HS-5 (cell line): ENCODE data around the gene PLCB1.

Source experiments
- DNase-seq: peaks from one replicate; pipeline ENCODE4 v3.0.0-alpha.2; 2012; ENCODE audit warnings: low read depth

The PLCB1 gene

DNA sequence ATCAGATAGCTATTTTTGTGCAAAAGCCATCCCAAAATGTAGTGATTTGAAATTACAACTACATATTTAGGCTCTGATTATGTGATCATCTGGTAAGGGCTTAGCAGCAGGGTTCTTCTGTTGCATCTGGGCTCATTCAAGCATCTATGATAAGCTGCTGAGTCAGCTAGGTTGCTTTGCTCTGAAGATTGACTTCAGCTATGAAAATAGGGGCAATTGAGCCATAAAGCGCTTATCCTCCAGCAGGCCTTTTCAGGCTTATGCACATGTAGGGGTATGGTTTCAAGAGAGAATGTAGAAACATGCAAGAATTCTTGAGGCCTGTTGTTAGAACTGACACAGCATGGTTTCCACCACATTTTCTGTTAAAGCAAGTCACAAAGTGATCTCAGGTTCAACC, 114.1 kb downstream of the PLCB1 start:
- no peak for DNase-seq

DNA sequence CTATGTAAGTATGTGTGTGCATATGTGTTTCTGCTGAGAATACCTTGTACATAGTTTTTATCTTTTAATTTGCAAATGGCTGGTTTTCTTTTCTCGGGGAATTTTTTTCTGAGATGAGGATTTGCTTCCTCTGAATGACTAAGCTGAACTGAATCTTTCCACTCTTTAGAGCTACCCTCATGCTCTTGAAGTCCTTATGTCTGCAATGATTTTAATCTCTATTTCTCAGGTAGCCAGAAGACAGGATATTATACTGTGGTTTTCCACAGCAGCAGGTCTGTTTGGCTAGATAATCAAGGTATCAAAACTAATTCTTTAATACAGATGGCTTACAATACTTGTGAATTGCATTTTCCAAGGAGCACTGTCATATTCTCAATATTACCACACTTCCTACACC, 114.7 kb downstream of the PLCB1 start:
- DNase-seq, result no peak

DNA sequence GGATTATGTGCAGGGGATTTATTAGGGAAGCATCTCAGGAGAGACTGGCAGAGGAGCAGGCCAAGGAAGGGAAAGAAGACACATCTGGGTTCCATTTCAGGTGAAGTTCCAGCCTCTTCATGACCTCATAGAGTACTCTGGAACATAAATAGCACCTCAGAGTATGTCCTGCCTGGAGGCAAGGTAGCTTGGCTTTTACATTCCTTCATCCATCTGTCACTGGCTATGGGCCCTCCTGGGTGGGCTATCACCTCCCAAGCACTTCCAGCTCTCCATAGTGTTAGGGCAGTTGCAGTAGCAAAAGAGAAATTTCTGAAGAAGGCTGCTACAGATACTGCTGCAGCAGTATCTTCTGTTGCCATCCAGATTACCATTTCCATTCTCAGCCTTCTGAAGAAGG, 116.0 kb downstream of the PLCB1 start:
- DNase-seq, result no peak

DNA sequence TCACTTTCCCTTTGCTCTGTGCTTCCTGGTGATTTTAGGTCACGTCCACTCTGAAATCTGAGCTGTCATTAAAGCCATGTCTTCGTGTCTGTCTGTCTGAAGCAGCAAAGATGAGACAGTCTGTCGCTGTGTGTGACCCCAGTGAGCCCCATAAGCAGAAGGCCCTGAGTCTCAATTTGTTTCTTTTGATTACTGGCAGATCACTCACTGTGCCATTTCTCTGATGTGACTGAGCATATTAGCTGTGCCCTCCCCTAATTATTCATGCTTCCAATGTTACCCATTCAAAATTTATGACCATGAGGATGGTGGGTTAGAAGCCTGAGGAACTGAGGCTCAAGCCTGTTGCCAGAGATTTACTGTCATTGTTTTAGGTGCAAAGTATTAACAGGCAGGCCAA, 117.6 kb downstream of the PLCB1 start:
- no peak for DNase-seq

DNA sequence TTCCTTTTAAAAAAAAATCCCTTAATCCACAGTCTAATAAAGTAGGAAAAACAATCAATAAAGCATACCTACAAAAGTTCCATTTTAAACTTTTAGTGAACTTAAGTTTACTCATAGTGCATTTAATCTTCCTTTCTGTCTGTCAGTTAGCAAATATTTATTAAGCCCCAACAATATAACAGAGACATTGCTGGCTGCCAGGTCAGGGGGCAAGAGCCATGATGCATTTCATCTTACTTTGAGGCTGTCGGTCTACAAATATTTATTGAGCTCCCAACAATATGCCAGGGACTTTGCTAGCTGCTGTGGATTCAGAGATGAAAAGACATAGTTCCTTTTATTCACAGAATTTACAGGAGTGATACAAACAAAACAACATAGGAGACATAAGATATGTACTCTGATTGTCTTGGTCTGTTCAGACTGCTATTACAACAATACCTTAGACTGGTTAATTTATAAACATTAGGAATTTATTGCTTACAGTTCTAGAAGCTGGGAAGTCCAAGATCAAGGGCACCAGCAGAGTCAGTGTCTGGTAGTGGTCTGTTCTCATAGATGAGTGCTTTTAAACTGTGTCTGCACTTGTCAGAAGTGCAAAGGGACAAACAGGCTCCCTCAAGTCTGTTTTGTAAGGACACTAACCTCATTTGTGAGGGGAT, 118.6 kb downstream of the PLCB1 start:
- DNase-seq, result no peak

DNA sequence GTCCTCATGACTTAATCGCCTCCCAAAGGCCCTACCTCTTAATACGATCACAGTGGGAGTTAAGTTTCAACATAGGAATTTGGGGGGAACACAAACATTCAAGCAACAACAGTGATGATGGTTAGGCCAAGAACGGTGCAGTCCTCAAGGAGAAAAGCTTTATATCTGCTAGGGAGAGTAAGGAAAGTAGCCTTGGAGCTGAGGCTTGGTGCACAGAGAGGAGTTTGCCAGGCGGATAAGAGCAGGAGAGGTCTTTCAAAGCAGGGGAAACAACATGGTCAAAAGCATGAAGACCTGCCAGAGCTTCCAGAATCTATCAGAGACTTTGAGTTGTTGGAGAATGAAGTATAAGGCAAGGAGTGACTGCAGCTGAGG, 119.1 kb downstream of the PLCB1 start:
- DNase-seq, result no peak

DNA sequence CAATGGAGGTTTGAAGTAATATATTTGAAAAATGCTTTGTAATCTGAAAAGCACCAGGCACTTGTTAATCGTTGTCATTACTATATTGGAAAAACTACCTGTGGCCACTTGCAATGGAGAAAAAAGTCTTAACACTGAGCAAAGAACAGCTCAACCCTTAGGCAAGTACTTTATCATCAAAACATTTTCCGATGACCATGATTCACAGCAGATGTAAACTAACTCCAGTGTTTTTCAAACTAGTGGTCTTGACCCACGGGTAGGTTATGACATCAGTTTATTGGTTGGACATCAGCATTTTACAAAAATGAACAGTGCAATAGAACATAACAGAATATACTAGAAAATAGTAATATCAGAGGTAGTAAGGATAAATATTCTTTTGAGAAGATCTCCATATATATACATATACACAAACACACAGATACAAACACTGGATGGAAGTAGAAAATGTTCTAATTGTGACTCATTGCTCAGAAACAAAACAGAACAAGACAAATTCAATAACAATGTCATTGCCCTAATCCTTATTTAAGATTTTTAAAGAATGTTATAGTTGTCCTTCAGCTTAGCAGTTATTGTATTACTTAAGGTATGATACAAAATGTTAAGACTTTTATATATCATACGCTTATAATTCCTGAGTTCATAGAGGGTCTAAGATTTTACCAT, 123.0 kb downstream of the PLCB1 start:
- DNase-seq, result no peak

DNA sequence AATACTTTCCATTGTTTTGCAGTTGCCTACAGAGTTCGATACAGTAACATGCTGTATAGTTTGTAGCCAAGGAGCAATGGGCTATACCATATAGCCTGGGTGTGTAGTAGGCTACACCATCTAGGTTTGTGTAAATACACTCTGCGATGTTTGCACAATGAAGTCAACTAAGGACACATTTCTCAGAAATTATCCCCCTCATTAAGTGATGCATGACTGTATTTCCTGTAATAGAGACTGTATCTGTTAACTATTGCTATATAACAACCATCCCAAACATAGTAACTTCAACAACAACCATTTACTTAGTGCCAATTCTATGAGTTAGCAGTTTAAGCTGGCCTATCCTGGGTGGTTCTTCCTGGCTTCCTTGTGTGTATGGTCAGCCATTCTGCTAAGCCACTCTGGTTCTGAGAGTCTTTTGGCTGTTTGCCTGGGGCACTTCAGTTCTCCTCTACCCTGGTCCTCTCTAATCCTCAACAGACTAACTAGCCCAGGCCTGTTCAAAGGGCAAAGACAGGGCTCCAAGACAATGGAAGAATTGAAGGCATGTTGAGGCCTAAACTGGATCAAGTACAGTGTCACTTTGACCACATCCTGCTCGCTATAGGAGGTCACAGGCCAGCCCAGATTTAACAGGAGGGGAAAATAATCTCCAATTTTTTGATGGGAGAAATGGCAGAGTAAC, 124.0 kb downstream of the PLCB1 start:
- DNase-seq, result no peak

DNA sequence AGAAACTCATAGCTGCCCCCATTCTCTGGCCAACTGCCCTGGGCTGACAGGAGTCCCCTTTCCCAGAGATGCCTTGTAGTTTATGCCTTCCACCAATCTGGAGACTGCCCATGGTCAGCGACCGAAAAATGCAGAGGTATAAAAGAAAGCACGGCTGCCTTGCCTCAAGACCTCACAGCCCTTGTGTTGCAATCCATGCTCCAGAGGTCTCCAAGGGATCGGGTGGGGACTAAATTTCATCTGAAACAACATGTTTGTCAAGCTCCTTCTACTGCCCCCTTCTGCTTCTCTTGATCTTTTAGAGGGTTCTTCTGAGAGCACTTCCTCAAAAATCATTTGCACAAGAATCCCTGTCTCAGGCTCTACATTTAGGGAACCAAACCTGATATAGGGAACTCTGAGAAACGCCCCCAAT, 128.8 kb downstream of the PLCB1 start:
- no peak for DNase-seq

DNA sequence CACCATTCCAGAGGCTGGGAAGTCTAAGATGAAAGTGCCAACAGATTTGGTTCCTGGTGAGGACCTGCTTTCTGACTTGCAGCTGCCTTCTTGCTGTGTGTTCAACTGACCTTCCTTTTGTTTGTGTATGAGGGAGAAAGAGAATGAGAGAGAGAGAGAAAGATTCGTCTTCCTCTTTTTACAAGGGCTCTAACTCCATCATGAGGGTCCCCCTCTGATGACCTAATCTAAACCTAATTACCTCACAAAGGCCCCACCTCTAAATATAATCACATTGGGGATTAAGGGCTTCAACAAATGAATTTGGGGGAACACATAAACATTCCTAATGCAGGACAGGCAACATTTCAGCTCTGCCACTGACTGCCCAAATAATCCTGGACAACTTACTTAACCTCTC, 130.7 kb downstream of the PLCB1 start:
- DNase-seq, result no peak

DNA sequence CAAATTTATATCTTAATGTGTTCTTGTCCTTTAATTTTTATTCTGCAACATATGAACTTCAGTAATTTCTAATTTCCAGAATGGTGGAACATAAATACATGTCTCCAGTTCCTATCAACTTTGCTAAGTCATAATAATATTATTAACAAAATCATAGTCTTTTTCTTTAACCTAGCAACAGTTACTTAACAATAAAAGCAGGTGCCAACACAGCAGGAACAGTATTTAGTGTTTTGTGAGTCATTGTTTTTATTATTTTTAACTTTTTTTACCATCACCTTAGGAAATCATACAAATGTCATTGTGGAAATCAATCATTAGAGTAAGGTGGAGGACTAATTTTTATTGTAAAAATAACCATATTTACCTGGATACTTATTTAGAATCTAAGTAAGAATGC, 133.5 kb downstream of the PLCB1 start:
- DNase-seq, result no peak

DNA sequence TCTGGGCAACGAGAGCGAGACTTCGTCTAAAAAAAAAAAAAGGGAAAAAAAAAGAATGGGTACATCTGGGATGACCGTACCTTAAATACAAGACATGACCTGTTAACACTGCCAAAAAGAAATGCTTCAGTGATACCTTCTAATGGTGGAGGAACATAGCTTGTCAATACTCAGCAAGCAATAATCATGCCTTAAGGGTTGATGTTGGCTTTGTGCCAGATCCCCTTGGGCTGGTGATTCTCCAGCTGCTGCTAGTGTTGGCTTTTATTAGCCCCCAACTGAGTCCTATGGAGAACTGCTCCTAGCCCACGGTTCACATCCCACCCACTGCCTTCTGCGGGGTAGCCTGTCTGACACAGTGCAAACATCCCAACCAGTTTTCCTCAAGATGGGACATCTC, 134.9 kb downstream of the PLCB1 start:
- DNase-seq, result no peak

DNA sequence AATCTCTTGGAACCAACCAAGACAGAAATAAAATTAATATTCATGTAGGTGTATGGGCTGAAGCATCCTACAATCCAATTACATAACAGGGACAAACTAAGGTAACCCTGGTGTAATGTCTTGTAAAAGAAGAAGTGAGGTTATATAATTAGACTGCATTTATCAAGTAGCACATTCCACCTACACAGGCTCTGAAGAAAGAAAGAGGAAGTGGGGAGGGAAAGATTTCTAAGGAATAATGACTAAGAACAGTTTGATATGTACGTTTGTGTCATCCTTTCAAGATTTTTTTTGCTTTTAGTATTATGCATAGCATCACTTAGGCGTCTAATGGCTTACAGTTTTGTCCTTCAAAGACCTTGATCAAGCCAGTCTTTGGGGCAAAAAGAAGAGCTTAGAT, 139.7 kb downstream of the PLCB1 start:
- DNase-seq, result no peak

DNA sequence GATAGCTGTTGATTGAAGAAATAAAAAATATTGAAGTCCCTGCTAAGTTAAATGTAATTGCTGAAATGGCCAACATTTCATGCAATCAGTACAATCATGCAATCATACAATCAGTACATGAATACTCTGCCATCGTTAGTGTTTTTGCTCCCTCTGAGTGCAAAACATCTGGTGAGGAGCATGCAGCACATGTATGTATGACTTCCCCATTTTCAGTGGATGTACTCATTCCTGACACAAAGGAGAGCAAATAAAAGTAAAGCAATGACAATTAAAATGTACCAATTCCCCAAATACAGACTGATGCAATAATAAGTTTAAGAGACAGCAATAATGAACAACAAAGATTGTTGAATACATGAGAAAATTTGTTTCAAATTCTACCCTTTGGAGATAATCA, 140.7 kb downstream of the PLCB1 start:
- no peak for DNase-seq

DNA sequence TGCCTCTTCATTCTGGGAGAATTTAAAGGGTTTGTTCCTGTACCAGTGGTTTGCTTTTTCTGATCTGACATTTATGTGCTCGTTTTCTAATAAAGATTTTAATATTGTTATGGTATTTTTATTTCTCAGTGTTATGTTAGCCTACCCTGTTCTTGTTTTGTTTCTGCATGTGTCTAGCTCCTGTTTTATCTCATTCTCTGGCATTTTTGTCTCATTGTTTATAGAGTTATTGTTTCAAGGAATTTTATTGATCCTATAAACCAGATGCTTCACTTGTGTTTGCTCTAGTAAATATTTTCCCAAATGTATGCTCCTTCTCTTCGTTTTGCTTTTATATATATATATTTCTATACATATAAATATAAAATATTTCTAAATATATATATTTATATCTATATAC, 152.8 kb downstream of the PLCB1 start:
- no peak for DNase-seq

DNA sequence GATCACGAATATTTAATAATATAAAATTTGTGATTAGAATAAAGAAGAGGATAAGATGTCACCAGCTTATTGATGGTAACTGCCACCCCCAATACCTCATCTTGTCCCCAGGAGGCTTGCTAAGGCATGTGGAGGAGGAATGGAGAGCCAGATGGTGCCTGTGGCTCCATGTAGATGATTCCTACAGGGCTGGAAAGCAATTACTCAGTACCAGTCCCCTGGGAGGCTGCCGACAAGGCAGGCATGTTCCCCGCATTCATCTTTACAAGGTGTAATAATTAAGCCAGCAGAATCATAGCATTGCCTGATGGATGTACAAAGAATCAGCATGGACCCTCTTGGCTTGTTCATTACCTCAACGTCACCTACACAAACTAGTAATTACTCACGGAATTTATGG, 155.3 kb downstream of the PLCB1 start:
- no peak for DNase-seq

DNA sequence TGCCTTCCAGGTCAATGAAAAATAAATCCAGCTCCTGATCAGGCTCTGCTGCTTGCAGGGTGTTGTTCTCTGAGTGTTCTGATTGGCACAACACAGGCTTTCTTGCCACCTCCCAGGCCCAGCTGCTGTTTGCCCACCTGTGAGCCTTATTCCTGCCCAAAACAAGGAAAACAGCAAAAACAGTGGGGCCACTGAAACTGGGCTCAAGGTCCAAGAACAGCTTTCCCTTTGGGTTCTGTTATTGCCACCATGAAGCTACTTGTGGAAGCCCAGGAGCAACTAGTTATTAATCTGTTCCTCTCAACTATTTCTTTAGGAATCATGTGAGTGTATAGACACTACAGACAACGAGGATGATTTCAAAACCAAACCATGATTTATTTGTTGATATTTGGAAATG, 159.1 kb downstream of the PLCB1 start:
- no peak for DNase-seq

DNA sequence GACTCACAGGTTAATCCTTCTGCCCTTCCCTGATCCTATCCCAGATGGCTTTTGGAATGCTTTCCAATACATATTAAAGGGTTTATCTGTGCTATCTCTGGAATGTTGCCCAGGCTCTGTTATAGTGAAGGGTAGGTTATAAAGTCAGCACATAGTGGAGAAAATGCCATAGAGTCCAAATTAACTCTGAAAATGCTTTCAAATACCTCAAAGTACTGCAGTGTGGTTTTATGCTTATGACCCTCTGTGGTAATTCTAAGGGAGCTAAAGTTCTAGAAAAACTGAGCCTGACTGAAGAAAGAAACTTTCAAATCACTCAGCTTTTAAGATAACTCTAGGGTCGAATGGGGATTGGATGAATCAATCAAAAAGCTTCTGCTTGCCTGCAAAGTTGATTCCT, 159.8 kb downstream of the PLCB1 start:
- peak; percentile 15 for DNase-seq

DNA sequence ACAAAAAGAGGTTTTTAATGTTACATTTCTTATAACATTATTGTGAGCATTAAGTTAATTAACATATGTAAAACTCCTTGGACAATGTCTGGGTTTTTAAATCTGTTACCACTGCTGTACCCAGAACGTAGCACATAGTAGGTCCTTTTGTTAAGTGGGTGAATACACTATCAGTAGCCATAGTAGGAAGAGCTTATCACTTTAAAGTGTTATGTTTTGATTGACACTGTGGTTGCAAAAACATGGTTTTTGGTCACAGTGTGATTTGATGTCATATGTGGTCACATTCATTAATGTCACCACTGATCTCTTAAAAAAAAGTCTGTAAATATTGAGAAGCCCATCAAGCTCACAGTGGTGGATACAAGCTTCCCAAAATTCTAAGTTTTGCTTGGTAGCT, 160.7 kb downstream of the PLCB1 start:
- no peak for DNase-seq

DNA sequence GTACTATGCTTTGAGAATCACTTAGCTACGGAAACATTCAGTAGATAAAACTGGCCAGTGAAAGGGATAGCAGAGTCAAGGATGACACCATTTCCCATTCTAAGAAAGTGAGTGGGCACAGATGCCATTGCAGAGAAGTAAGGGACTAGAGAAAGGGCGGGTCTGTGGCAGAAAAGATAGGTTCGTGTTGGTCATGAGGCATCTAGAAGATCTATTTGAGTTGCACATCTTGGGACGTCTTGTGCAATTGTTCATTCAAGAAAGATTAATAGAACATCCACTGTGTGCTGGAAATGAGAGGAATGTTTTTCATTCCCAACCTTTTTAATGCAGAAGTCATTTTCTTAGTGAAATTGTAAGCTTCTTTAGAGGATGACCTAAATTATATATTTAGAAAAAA, 161.7 kb downstream of the PLCB1 start:
- DNase-seq, result no peak

DNA sequence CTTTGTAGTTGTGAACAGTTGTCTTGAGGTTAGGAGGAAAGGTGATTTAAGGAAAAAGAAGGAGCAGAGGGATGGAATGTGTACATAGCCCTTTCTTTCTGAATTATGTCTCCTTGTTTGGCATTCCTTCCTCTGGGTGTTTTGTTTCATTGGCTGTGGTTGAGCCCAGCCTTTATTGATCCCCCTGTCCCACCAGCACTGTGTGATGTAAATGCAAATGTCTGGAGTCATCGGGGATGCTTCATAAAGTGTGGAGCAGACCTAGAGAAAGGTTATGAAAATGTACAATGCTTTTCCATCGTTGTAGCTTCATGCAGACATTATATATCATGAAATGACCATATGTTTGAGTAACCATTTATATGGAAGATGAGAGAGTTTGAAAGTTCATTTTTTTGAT, 164.5 kb downstream of the PLCB1 start:
- no peak for DNase-seq

DNA sequence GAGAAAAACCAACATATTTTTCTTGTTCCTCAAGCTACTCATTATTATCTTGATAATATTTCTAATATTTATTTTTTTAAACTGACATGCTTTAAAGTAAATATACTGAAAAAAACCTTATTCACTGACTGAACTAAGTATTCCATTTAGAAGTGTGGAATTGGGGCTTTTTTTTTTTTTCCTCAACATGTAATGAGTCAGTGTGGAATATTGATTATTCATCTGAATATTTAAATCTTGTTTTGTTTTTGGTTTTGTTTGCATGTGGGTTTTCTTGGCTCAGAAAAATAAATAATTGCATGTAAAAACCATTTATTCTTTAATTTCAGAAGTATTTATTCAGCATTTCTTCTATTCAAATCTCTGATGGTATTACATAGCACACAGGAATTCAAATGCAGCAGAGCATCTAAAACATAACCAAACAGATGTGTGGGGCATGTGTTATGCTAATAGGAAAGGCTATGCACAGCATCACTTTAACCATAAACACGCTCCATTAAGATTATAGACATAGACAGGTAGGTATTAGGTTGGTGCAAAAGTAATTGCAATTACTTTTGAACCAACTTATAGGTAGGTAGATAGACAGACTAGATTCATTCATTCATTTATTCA, 166.5 kb downstream of the PLCB1 start:
- no peak for DNase-seq

DNA sequence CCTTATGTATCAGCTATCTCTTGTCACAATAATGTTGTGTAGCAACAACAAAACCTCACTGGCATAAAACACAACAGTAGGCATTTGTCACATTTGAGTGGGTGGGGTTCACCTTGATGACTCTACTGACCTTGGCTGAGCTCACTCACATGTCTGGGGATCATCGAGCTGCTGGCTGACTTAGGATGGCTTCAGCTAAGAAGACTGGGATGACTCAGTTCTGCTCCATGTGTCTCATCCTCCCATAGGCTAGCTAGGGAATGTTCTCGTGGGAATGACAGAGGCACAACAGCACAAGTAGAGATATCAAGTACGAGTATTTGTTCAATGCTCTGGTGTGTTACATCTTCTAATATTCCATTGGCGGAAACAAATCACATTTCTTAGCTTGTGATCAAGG, 167.9 kb downstream of the PLCB1 start:
- no peak for DNase-seq
